ENCODE measurements around the gene ELOB. TPM values are rescaled to one million over a fixed set of nuclear protein-coding genes. Genes with fewer than 3 reads are reported as not detected.

ELOB gene
- total and polyA plus RNA-seq, 2 of the 8 experiments (the other 6 are each of a cell fraction or from before 2014, with no cell fraction given): 237 to 1,357 TPM

DNA sequence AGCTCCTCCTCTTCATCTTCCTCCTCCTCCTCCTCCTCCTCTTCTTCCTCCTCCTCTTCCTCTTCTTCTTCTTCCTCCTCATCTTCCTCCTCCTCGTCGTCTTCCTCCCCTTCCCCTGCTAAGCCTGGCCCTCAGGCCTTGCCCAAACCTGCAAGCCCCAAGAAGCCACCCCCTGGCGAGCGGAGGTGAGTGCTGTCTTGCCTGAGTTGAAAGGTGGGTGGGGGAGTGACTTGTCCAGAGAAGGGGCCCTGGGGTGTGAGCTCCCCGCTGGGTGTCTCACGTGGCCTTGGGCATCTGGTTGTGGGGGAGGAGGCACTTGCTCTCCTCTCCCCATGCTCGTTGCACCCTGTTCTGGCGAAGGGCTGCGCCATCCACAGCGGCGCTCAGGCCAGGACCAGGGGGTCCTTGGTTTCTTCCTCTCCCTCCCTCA lies 8.0 kb downstream of the ELOB start:
- H3K36me3 ChIP-seq (ENCODE audit: control insufficient read depth in 2 of 4, insufficient read depth in 4 of 4, low read length in 3 of 4): peaks cover 59 to 91% (median 78%) of the 10 kb centered on the region in 4 experiments
- no peak overlapping the region for H3K4me3 ChIP-seq (ENCODE audit: extremely low read depth in 1 of 4, insufficient read depth in 2 of 4, low read depth in 3 of 4, low read length in 4 of 4)
- no peak overlapping the region for H3K14ac ChIP-seq (ENCODE audit: insufficient read length)
- no peak overlapping the region for H2AK5ac ChIP-seq (ENCODE audit: low read depth, low read length)
- no peaks in the 10 kb centered on the region for H3K27me3 ChIP-seq (replicated peaks in 1 of 4; ENCODE audit: control insufficient read depth in 3 of 4, extremely low read depth in 1 of 4, insufficient read depth in 3 of 4, low read length in 3 of 4)
- H4K5ac ChIP-seq (ENCODE audit: insufficient read length, low read depth, low read length): no peak overlapping the region
- H3K56ac ChIP-seq (replicated peaks; ENCODE audit: insufficient read length, low read depth, low read length): no peak overlapping the region
- H2BK12ac ChIP-seq (ENCODE audit: low read depth, low read length): no peak overlapping the region
- FAIRE-seq: no peak
- H4K91ac ChIP-seq (replicated peaks; ENCODE audit: insufficient read length, low read length): no peak overlapping the region
- H3K9ac ChIP-seq (replicated peaks in 1 of 4; ENCODE audit: extremely low read depth in 1 of 4, low read depth in 3 of 4, low read length in 3 of 4): no peak overlapping the region
- H3K4ac ChIP-seq (replicated peaks; ENCODE audit: insufficient read length, low read depth, low read length): no peak overlapping the region
- peaks cover 4 to 48% of the 10 kb centered on the region in 2 experiments; a peak in 3 of 4 replicates for H3K79me2 ChIP-seq (ENCODE audit: control insufficient read depth in 1 of 2, insufficient read depth in 2 of 2, low read length in 2 of 2)
- H2BK20ac ChIP-seq (ENCODE audit: low read length): no peak overlapping the region
- peaks cover 5% of the 10 kb centered on the region for H3K79me1 ChIP-seq (ENCODE audit: low read depth, low read length)
- 0 out of 2 replicates have a peak overlapping the region, but pooled peaks have one; percentile 82 for H4K8ac ChIP-seq (ENCODE audit: extremely low read depth, insufficient read depth, low read length)
- H2BK15ac ChIP-seq (ENCODE audit: low read length): no peak overlapping the region
- H4K20me1 ChIP-seq (replicated peaks in 1 of 2; ENCODE audit: control insufficient read depth in 1 of 2, insufficient read depth in 2 of 2, low read length in 2 of 2): peaks cover 32 to 47% of the 10 kb centered on the region in 2 experiments
- 91% methylated on average over 6 of the region's 11 CpGs; no CpG with 5 or more reads in 1 of the 2 experiments for WGBS, 2 experiments (ENCODE audit: extremely low coverage in 1 of 2, insufficient coverage in 1 of 2, insufficient read length in 1 of 2, insufficient replicate concordance in 2 of 2, low coverage in 1 of 2, low lambda C conversion rate in 2 of 2, missing lambda C conversion rate in 1 of 2)
- no peak overlapping the region for H2AFZ ChIP-seq (ENCODE audit: low read length)
- no peak overlapping the region for H3K27ac ChIP-seq (ENCODE audit: low read depth, low read length)
- no peak overlapping the region for H3K18ac ChIP-seq (ENCODE audit: extremely low read depth, low read length)
- no peak for DNase-seq (ENCODE audit: low read depth in 1 of 2, low spot score in 2 of 2)
- peak overlapping the region; percentile 35; the same call in 1 of the 2 replicates for H2BK5ac ChIP-seq (ENCODE audit: low read depth, low read length)
- H3K23me2 ChIP-seq (ENCODE audit: low read depth, low read length): no peaks in the 10 kb centered on the region
- no peak overlapping the region for H2BK120ac ChIP-seq (replicated peaks; ENCODE audit: low read depth, low read length)
- CTCF ChIA-PET (ENCODE audit: partially characterized antibody): interaction anchor here (0.6 to 2.0 kb wide), 2 partner anchors 11 to 108 kb away, joined by 4 to 6 read pairs; no protein-coding TSS in a partner anchor
- H3K4me1 ChIP-seq (replicated peaks in 1 of 4; ENCODE audit: control insufficient read depth in 3 of 4, insufficient read depth in 4 of 4, low read length in 3 of 4): peaks cover 0 to 3% (median under 1%) of the 10 kb centered on the region in 4 experiments; a peak in 3 of 7 replicates
- POLR2A ChIA-PET (ENCODE audit: partially characterized antibody): interaction anchor here (0.9 to 6.9 kb wide), 6 partner anchors 10 to 61 kb away, joined by 3 to 140 read pairs (median 20); partner anchors contain the start of genes ELOB and SRRM2
- no peak overlapping the region for H3K4me2 ChIP-seq (ENCODE audit: insufficient read depth in 1 of 2, low read depth in 2 of 2, low read length in 2 of 2)
- peaks cover 0 to 5% of the 10 kb centered on the region in 2 experiments; a peak in 2 of 4 replicates for H3K9me3 ChIP-seq (ENCODE audit: insufficient read depth in 2 of 2, low read depth in 1 of 2, low read length in 1 of 2)
- no peak overlapping the region for H3K23ac ChIP-seq (ENCODE audit: insufficient read length)
- TF ChIP-seq TAF1 (IDR thresholded peaks at IDR 0.05; ENCODE audit: low read depth, low read length) (no peak), RBBP5 (IDR thresholded peaks at IDR 0.05; ENCODE audit: borderline replicate concordance, low read depth, low read length) (no peak), GTF2F1 (IDR thresholded peaks at IDR 0.05; ENCODE audit: borderline replicate concordance, low read depth, low read length) (no peak), SP1 (IDR thresholded peaks at IDR 0.05; ENCODE audit: low read depth, low read length) (no peak), RXRA (IDR thresholded peaks at IDR 0.05; ENCODE audit: insufficient read depth, low read depth, low read length) (no peak), KDM5A (IDR thresholded peaks at IDR 0.05; ENCODE audit: low read length) (no peak), EZH2 (IDR thresholded peaks at IDR 0.05; ENCODE audit: low read depth, low read length, severe bottlenecking) (no peak), CEBPB (IDR thresholded peaks at IDR 0.05; ENCODE audit: low read depth, low read length) (no peak), CTBP2 (IDR thresholded peaks at IDR 0.05; ENCODE audit: borderline replicate concordance, insufficient read depth, insufficient read length, low read length) (no peak), BRCA1 (IDR thresholded peaks at IDR 0.05; ENCODE audit: low read depth, low read length) (no peak), JUND (IDR thresholded peaks at IDR 0.05; ENCODE audit: low read length) (no peak), ZNF274 (IDR thresholded peaks at IDR 0.05; ENCODE audit: borderline replicate concordance, extremely low read depth, low read length) (no peak)
- TF ChIP-seq, protein P1, sequence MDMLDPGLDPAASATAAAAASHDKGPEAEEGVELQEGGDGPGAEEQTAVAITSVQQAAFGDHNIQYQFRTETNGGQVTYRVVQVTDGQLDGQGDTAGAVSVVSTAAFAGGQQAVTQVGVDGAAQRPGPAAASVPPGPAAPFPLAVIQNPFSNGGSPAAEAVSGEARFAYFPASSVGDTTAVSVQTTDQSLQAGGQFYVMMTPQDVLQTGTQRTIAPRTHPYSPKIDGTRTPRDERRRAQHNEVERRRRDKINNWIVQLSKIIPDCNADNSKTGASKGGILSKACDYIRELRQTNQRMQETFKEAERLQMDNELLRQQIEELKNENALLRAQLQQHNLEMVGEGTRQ (IDR thresholded peaks at IDR 0.05; ENCODE audit: low read length): no peak
